ENCODE data around the gene BBOF1.
"Not testable (repeated sequence)": the region's sequence is repeated elsewhere in the genome, so short reads cannot be mapped to it uniquely, and the experiment has no call there.

Gene BBOF1

DNA sequence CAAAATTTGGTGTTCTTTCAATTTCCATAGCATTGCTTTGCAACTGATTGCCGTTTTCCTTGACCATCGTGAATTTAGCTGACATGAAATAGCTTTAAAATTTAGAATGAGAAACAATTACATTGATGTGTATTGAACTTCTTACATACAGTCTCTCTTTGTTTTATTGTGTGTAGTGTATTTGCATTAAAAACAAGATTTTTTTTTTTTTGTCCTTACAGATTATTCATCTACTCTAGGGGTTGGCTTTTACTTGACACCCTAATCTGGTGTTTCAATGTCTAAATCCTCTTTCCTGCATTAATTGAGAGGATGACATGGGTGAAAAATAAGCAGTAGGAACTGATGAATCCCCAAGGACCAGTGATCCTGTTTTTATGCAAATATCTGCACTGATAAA, 86.2 kb downstream of the BBOF1 start:
- DNase-seq: no peak

DNA sequence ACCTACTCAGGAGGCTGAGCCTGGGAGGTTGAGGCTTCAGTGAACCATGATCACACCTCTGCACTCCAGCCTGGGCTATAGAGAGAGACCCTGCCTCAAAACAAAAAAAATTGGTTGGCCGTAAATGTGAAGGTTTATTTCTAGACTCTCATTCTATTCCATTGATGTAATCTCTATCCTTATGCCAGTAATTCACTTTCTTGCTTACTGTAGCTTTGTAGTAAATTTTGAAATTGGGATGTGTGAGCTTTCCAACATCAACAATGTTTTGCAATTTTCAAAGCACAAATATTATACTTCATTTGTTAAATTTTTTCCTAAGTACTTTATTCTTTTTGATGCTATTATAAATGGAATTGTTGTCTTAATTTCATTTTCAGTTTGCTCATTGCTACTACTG, 90.2 kb downstream of the BBOF1 start:
- no peak for DNase-seq

DNA sequence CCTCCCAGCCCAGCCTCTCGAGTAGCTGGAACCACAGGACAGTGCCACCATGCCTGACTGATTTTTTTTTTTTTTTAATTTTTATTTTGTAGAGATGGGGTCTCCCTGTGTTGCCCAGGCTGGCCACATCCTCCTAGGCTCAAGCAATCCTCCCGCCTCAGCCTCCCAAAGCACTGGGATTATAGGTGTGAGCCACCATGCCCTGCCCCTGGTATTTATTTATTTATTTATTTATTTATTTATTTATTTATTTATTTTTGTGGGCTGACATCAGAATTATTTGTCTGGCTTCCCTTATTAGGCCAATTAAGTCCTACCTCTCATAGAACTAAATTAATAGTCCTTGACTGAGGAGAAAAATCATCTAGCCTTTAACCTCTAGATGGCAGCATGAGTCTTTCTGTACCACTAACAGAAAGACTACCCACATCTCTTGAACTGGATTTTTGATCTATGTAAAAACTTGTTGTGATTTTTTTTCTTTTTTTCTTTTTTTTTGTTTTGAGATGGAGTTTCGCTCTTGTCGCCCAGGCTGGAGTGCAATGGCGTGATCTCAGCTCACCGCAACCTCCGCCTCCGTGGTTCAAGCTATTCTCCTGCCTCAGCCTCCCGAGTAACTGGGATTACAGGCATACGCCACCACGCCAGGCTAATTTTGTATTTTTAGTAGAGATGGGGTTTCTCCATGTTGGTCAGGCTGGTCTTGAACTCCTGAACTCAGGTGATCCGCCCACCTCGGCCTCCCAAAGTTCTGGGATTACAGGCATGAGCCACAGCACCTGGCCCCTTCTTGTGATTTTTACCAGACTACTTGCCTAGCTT, 92.5 kb downstream of the BBOF1 start:
- not testable (repeated sequence) for DNase-seq
